CD4-positive, alpha-beta T cell (primary cell): ENCODE results near the gene MACROD2. TPM values are rescaled to one million over a fixed set of nuclear protein-coding genes. Genes with fewer than 3 reads are reported as not detected.
"Not testable (repeated sequence)": the region's sequence is repeated elsewhere in the genome, so short reads cannot be mapped to it uniquely, and the experiment has no call there.

Experiments used
- ATAC-seq: fragments of 200-7000 bp; cut with Tn5 transposase; one replicate; pipeline ENCODE4 v1.10.0; 2022; ENCODE audit warnings: mild to moderate bottlenecking; ENCODE audit not compliant: poor library complexity
- CTCF ChIA-PET: fragments of 350-600 bp; sonication (Branson Sonifier 250); formaldehyde crosslinking; loops from one replicate; lab custom pipeline; 2021; ENCODE audit warnings: antibody characterized with exemption, inconsistent platforms; lab: Charles Lee
- POLR2A ChIA-PET: fragments of 350-600 bp; sonication (Branson Sonifier 250); formaldehyde crosslinking; loops from one replicate; lab custom pipeline; 2021; ENCODE audit warnings: antibody characterized with exemption, inconsistent platforms; lab: Charles Lee
- DNase-seq, 14 experiments: peaks; one replicate each; pipeline ENCODE4 v3.0.0-alpha.2; 2013 to 2020; ENCODE audit warnings: mixed read lengths in 2 of 14
- H3K27ac ChIP-seq, 2 donors: one replicate each; pipeline versions ENCODE4 v1.5.1 to v1.7.0; 2013; ENCODE audit warnings: low read length in 2 of 2, low read depth in 1 of 2, mild to moderate bottlenecking in 1 of 2
- H3K27me3 ChIP-seq, 2 experiments: 1 replicate in 1 of 2; 2 replicates in 1 of 2; pipeline versions ENCODE4 v1.6.1 to v1.7.0; 2013; ENCODE audit warnings: low read length in 2 of 2, control low read depth in 1 of 2, mild to moderate bottlenecking in 1 of 2, moderate library complexity in 1 of 2; ENCODE audit not compliant: insufficient read depth in 2 of 2, control insufficient read depth in 1 of 2
- H3K36me3 ChIP-seq: one replicate; pipeline ENCODE4 v1.6.1; 2013; ENCODE audit warnings: low read length, control low read depth; ENCODE audit not compliant: insufficient read depth
- H3K4me1 ChIP-seq: one replicate; pipeline ENCODE4 v1.6.1; 2013; ENCODE audit warnings: low read length, control low read depth; ENCODE audit not compliant: insufficient read depth
- H3K4me3 ChIP-seq: one replicate; pipeline ENCODE4 v1.5.1; 2013; ENCODE audit warnings: mild to moderate bottlenecking, low read length, moderate library complexity
- H3K9me3 ChIP-seq, 2 experiments: 1 replicate in 1 of 2; 2 replicates in 1 of 2; pipeline versions ENCODE4 v1.6.1 to v1.7.0; 2013; ENCODE audit warnings: low read length in 2 of 2, mild to moderate bottlenecking in 2 of 2, control low read depth in 1 of 2, moderate library complexity in 1 of 2; ENCODE audit not compliant: control insufficient read depth in 1 of 2, insufficient read depth in 1 of 2
- H3K27ac Mint-ChIP-seq: one replicate; pipeline ENCODE4 v1.8.0; 2020; ENCODE audit warnings: mixed read lengths
- H3K27me3 Mint-ChIP-seq: one replicate; pipeline ENCODE4 v1.8.0; 2021; ENCODE audit warnings: mixed read lengths
- H3K36me3 Mint-ChIP-seq: one replicate; pipeline ENCODE4 v1.8.0; 2021; ENCODE audit warnings: low read depth, mixed read lengths
- H3K4me1 Mint-ChIP-seq: one replicate; pipeline ENCODE4 v1.8.0; 2021; ENCODE audit warnings: low read depth, mixed read lengths
- H3K4me3 Mint-ChIP-seq: one replicate; pipeline ENCODE4 v1.8.0; 2020; ENCODE audit warnings: mild to moderate bottlenecking, mixed read lengths
- H3K9me3 Mint-ChIP-seq: one replicate; pipeline ENCODE4 v1.8.0; 2020; ENCODE audit warnings: mixed read lengths
- intact Hi-C, 2 experiments: fragments of 100-400 bp; cut with DNase I in 1 of 2; cut with micrococcal nuclease in 1 of 2; formaldehyde crosslinking; loops; one replicate each; pipeline versions ENCODE4 v1.15.1 to v1.9.0; 2023 to 2025; cut with DNase I, micrococcal nuclease
- total RNA-seq, 174 experiments: library from RNA in 2 of 174; stranded (reverse) in 2 of 174; gene quantifications; one replicate each; pipeline ENCODE4 v1.2.3 and lab custom pipeline; 2021 to 2026
- TF ChIP-seq, protein P1 (sequence below): fragments of 200-600 bp; IDR thresholded peaks from one replicate; pipeline ENCODE4 v1.8.0; 2022; ENCODE audit warnings: antibody characterized with exemption, mild to moderate bottlenecking

Gene MACROD2
- total RNA-seq, 2 experiments from 2014 or later, result not detected

DNA sequence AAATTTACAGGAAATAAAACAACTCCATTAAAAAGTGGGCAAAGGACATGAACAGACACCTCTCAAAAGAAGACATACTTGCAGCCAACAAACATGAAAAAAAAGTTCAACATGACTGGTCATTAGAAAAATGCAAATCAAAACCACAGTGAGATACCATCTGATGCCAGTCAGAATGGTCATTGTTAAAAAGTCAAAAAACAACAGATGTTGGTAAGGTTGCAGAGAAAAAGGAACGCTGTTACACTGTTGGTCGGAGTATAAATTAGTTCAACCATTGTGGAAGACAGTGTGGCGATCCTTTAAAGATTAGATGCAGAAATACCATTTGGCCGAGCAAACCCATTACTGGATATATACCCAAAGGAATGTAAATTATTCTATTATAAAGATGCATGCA lies 1200.1 kb downstream of the MACROD2 start:
- H3K27ac ChIP-seq, result no peak overlapping the region
- no peaks in the 10 kb centered on the region for H3K36me3 ChIP-seq
- H3K27me3 ChIP-seq, result no peaks in the 10 kb centered on the region
- H3K9me3 ChIP-seq, result peaks cover 0 to 10% of the 10 kb centered on the region in 2 experiments
- no peak for ATAC-seq
- H3K9me3 Mint-ChIP-seq, result peaks cover 4% of the 10 kb centered on the region
- no peak overlapping the region for H3K4me3 Mint-ChIP-seq
- no peaks in the 10 kb centered on the region for H3K4me1 Mint-ChIP-seq
- ChIA-PET CTCF (no interaction called here), POLR2A (no interaction called here)
- H3K27me3 Mint-ChIP-seq, result no peaks in the 10 kb centered on the region
- H3K4me1 ChIP-seq, result no peaks in the 10 kb centered on the region
- H3K36me3 Mint-ChIP-seq, result no peaks in the 10 kb centered on the region
- TF ChIP-seq, protein P1, sequence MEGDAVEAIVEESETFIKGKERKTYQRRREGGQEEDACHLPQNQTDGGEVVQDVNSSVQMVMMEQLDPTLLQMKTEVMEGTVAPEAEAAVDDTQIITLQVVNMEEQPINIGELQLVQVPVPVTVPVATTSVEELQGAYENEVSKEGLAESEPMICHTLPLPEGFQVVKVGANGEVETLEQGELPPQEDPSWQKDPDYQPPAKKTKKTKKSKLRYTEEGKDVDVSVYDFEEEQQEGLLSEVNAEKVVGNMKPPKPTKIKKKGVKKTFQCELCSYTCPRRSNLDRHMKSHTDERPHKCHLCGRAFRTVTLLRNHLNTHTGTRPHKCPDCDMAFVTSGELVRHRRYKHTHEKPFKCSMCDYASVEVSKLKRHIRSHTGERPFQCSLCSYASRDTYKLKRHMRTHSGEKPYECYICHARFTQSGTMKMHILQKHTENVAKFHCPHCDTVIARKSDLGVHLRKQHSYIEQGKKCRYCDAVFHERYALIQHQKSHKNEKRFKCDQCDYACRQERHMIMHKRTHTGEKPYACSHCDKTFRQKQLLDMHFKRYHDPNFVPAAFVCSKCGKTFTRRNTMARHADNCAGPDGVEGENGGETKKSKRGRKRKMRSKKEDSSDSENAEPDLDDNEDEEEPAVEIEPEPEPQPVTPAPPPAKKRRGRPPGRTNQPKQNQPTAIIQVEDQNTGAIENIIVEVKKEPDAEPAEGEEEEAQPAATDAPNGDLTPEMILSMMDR, result no peak
- no peak for DNase-seq
- intact Hi-C loops, result no loop called here
- H3K4me3 ChIP-seq, result no peak overlapping the region
- no peak overlapping the region for H3K27ac Mint-ChIP-seq

DNA sequence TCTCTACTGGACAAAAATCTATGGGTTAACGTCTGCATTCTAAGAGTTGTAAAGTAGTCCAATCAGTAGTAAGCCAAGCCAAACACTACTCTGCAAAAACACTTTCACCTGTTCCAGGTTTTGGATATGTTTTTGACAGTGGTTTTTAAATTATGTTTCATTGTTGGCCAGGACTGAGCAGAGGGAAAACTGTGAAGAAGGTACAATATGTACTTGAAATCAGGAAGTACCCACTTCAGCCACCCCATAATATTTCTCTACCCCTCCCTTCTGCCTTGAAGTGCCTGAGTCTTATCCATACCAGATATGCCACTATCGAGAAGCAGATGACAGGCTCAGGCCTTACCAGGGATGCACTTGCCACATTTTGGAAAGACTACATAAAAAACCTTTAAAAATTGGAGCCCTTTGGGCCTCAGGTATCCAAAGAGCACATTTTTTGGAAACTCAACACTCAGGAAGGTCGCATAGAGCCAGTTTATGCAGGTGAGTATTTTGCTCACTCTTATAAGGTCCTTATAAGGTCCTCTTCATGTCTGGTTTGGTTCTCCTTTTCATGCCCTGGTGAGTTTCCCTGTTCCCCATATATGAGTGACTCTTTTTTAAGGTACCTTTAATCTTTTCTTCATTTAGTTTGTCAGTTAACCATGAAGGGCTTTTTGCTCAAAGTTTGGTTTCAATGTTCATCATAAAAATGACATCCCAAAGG lies 1201.4 kb downstream of the MACROD2 start:
- H3K36me3 ChIP-seq, result no peaks in the 10 kb centered on the region
- no peaks in the 10 kb centered on the region for H3K4me1 ChIP-seq
- TF ChIP-seq, protein P1, result no peak
- Mint-ChIP-seq H3K9me3 (peaks cover 4% of the 10 kb centered on the region), H3K27me3 (no peaks in the 10 kb centered on the region), H3K4me3 (no peak overlapping the region), H3K27ac (no peak overlapping the region), H3K36me3 (no peaks in the 10 kb centered on the region), H3K4me1 (no peaks in the 10 kb centered on the region)
- no peak overlapping the region for H3K4me3 ChIP-seq
- no peak for ATAC-seq
- H3K9me3 ChIP-seq, result peaks cover 0 to 3% of the 10 kb centered on the region in 2 experiments
- POLR2A ChIA-PET, result interaction anchor here (0.7 kb wide), 1 partner anchor 572 kb away, joined by 4 read pairs; no protein-coding TSS in a partner anchor
- no peak for DNase-seq
- CTCF ChIA-PET, result no interaction called here
- H3K27me3 ChIP-seq, result no peaks in the 10 kb centered on the region
- intact Hi-C loops, result no loop called here
- no peak overlapping the region for H3K27ac ChIP-seq

DNA sequence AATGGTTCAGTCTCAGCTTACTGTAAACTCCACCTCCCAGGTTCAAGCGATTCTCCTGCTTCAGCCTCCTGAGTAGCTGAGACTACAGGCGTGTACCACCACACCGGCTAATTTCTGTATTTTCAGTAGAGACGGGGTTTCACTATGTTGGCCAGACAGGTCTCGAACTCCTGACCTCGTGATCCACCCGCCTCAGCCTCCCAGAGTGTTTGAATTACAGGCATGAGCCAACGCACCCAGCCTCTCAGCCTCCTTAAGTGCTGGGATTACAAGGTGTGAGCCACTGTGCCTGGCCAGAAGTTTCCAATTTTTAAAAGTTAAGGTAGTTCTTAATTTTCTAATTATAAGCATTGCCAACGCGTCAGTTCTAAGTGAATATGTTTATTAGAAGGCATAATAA lies 1202.7 kb downstream of the MACROD2 start:
- CTCF ChIA-PET, H3K4me1 ChIP-seq: not testable (repeated sequence)

DNA sequence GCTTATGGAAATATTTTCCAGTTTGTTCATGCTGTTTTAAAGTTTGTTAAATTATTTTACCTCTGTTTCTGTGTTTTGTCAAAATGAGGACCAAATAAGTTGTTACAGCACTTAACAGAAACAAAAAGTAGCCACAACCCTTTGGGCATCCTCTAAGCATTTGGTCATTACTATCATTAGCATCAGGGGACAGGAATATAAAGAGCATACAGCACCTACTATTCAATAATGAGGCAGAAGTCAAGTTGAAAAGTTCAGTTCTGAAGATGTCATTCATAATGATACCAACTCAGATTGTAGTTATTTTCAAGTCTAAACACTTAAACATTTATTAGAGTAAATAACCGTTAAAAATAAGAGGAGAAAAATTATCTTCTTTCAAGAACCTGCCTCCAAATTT lies 1204.4 kb downstream of the MACROD2 start:
- Histone ChIP-seq H3K36me3 (no peaks in the 10 kb centered on the region), H3K9me3 (peaks cover 0 to 3% of the 10 kb centered on the region in 2 experiments), H3K4me1 (no peaks in the 10 kb centered on the region), H3K27me3 (no peaks in the 10 kb centered on the region), H3K27ac (no peak overlapping the region), H3K4me3 (no peak overlapping the region)
- H3K27ac Mint-ChIP-seq, result no peak overlapping the region
- H3K4me3 Mint-ChIP-seq, result no peak overlapping the region
- no peaks in the 10 kb centered on the region for H3K4me1 Mint-ChIP-seq
- no peaks in the 10 kb centered on the region for H3K36me3 Mint-ChIP-seq
- DNase-seq, result no peak
- no peak for ATAC-seq
- intact Hi-C loops, result no loop called here
- CTCF ChIA-PET, result no interaction called here
- TF ChIP-seq, protein P1, result no peak
- POLR2A ChIA-PET, result no interaction called here
- H3K9me3 Mint-ChIP-seq, result peaks cover 8% of the 10 kb centered on the region
- no peaks in the 10 kb centered on the region for H3K27me3 Mint-ChIP-seq

More for the DNA sequence above, 1202.7 kb downstream of the MACROD2 start:
- H3K27ac ChIP-seq, POLR2A ChIA-PET, H3K27me3 ChIP-seq, H3K9me3 ChIP-seq, H3K4me1 Mint-ChIP-seq, ATAC-seq, H3K27me3 Mint-ChIP-seq, H3K27ac Mint-ChIP-seq, DNase-seq, H3K4me3 ChIP-seq, H3K36me3 ChIP-seq, H3K4me3 Mint-ChIP-seq, intact Hi-C loops, H3K9me3 Mint-ChIP-seq, H3K36me3 Mint-ChIP-seq: not testable (repeated sequence)
